Measurements from ENCODE around the gene LHB.

The LHB gene

DNA sequence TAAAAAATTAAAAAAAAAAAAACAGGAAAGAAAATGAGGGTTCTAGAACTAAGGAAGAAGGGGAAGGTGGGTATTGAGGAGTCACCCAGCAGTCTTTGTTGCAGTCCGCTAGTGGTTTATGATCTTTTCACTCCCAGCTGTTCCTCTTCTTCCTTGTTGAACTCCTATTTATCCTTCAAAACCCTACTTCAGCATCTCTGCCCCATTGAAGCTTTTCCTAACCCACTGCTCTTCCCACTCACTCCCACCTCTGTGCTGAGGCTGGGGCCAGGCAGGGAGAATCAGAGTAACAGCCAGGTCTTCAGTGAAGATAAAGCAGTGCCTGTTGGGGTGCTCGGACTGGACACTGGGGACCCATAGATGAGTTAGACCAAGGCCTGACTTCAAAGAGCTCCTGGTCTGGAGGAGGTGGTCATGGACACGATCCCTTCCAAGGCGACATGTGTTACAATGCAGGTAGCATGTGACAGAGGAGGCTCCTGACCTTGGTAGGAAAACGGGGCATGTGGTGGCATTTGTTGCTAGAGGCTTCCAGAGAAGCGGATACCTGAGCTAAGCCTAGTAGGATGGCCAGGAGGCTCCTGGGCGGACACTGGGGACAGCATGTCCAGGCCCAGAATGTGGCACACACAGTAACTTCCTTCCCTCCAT, 11.8 kb downstream of the LHB start:
- Mint-ChIP-seq H3K4me1 (ENCODE audit: low read depth) (no peaks in the 10 kb centered on the region), H3K9me3 (no peaks in the 10 kb centered on the region), H3K4me3 (no peak overlapping the region), H3K36me3 (ENCODE audit: low read depth) (peaks cover 15% of the 10 kb centered on the region), H3K27ac (no peak overlapping the region), H3K27me3 (ENCODE audit: low read depth) (no peaks in the 10 kb centered on the region)

DNA sequence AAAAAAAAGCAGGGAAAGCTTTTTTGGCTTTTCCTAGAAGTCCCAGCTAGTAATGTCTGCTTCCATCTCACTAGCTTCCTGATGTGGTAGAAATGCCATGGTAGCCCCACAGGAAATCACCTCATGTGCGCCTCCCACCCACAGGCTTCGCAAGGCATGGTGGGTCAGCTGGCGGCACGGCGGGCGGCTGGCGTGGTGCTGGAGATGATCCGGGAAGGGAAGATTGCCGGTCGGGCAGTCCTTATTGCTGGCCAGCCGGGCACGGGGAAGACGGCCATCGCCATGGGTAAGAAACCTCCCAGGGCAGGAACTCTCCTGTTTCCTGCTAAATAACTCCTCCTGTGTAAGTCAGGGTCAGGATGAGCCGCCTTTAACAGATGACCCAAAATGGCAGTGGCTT, 12.8 kb downstream of the LHB start:
- peaks cover 22% of the 10 kb centered on the region for H3K36me3 Mint-ChIP-seq (ENCODE audit: low read depth)
- no peaks in the 10 kb centered on the region for H3K27me3 Mint-ChIP-seq (ENCODE audit: low read depth)
- H3K27ac Mint-ChIP-seq, result no peak overlapping the region
- H3K4me3 Mint-ChIP-seq, result no peak overlapping the region
- H3K4me1 Mint-ChIP-seq (ENCODE audit: low read depth), result peaks cover 7% of the 10 kb centered on the region
- no peaks in the 10 kb centered on the region for H3K9me3 Mint-ChIP-seq

DNA sequence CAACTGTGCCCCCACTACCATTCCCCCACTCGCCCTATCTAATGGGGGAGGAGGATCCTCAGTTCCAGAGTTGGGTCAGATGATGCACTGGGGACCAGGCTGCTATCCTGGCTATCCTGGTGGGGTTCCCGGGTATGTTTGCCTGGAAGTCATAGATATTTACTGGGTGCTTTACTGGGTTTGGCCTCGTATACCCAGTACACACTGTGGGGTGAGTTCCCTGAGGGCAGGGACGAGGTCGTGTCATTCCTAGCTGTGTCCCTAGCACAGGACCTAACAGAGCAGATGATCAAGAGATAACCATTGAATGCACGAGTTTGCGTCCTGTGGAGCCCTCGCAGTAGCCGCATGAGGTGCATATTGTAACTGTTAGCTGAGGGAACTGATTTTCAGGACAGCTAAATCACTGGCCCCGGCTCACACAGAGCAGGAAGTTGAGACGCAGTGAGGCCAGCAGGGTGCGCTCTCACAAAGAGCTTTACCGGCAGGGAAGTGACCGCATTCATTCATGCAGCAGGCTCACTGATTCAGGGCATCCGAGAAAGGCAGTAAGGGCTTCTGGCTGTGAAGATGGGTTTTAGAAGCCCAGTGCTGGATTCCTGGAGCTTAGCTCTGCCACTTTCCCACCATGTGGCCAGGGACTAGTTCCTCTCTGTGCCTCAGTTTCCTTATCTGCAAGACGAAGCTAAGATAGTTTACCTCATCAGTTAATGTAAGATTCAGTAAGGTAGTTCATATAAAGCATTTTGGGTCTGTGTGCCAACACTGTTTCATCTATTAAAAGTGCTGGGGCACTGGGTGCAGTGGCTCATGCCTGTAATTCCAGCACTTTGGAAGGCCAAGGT, 17.2 kb downstream of the LHB start:
- Mint-ChIP-seq H3K4me1 (ENCODE audit: low read depth) (peaks cover 21% of the 10 kb centered on the region), H3K4me3 (no peak overlapping the region), H3K36me3 (ENCODE audit: low read depth) (peaks cover 19% of the 10 kb centered on the region), H3K27ac (peak overlapping the region; percentile 57), H3K27me3 (ENCODE audit: low read depth) (no peaks in the 10 kb centered on the region), H3K9me3 (no peaks in the 10 kb centered on the region)

DNA sequence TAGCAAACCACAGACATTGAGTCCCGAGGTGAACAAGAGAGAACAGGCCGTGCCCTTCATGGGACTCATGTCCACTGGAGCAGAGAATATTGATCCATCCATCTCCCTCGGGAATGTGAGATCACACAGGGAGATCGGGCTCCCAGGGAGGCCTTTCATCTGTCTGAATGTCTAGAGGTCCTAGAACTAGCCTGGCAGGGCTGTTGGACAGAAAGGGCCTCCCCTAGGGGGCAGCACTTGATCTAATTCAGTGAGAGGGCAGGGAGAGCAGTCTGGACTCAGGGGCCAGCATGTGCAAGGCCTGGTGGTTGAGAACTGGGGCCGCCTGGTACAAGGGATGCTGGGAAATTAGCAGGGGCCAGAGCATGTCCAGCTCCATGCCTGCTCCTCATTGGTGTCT, 18.9 kb downstream of the LHB start:
- Mint-ChIP-seq H3K9me3 (no peaks in the 10 kb centered on the region), H3K27me3 (ENCODE audit: low read depth) (no peaks in the 10 kb centered on the region), H3K27ac (peak overlapping the region; percentile 19), H3K36me3 (ENCODE audit: low read depth) (peaks cover 15% of the 10 kb centered on the region), H3K4me1 (ENCODE audit: low read depth) (peaks cover 27% of the 10 kb centered on the region), H3K4me3 (no peak overlapping the region)

DNA sequence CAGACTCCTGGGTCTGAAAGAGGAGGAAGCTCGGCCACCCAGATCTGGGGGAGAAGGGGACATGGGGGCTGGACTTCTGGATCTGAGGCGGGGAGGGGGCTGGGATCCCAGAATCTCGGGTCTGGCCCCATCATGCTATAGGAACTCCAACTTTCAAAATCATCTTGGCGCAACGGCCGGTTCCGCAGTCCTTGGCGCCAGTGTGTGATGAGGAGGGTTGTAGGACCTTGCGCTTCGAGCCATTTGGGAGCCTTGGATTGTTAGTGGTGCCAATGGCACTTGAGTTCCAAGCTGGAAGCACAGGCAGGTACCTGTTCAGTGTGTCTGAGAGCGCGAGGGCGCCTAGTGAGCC, 22.9 kb downstream of the LHB start:
- no peaks in the 10 kb centered on the region for H3K27me3 Mint-ChIP-seq (ENCODE audit: low read depth)
- peak overlapping the region; percentile 94 for H3K4me3 Mint-ChIP-seq
- H3K27ac Mint-ChIP-seq, result peak overlapping the region; percentile 99
- no peaks in the 10 kb centered on the region for H3K9me3 Mint-ChIP-seq
- H3K4me1 Mint-ChIP-seq (ENCODE audit: low read depth), result peaks cover 32% of the 10 kb centered on the region
- H3K36me3 Mint-ChIP-seq (ENCODE audit: low read depth), result peaks cover 13% of the 10 kb centered on the region

DNA sequence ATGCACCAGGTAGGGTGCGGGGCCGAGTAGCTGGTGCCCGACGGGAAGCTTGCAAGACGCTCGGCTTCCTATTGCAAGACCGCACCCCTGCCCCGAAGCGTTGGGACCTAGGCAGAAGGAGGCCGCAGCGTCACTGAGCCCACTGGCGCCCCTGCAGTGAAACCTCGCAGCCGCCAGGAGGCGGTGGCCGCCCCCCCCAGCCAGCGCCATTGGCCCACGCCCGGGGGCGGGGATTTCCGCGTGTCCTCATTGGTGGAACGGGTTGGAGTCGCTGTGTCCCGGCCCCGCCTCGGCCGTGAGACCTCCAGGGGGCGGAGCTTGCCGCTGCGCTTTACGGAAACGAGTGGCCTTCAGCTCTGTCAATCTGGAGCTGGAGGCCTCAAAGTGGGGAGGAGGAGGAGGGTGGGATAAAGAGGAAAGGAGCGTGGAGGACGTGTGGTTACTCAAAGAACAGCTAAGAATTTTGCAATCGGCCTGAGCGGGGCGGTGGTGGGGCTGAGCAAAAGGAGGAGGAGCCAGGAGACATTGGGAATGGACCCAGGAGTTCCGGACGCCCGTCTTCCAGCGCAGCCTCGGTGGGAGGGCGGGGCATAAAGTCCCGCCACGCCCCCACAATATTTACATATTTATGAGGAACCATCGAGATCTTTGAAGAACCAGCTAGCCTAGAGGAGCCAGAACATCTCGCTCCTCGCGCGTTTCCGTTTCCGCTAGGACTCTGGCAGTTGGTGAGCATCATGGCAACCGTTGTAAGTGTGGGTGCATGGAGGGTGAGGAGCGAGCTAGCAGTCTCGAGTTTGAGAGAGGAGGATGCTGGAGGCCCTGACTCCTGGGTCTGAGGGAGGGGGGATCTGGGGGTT, 23.5 kb downstream of the LHB start, which contains the start of the genes GYS1 and RUVBL2:
TSS of gene GYS1 (minus strand) at position 135 of the 860 bp plus-strand sequence. CDS start 197 bp downstream, outside the sequence.
TSS of gene RUVBL2 (plus strand) at position 713 of the 860 bp plus-strand sequence. CDS start at position 738, 25 bp downstream.
- Mint-ChIP-seq H3K27me3 (ENCODE audit: low read depth) (no peaks in the 10 kb centered on the region), H3K4me3 (peak within 1 kb of the TSS; percentile 94), H3K36me3 (ENCODE audit: low read depth) (peaks cover 18% of the 10 kb centered on the region), H3K4me1 (ENCODE audit: low read depth) (peaks cover 34% of the 10 kb centered on the region), H3K9me3 (no peaks in the 10 kb centered on the region), H3K27ac (peak within 1 kb of the TSS; percentile 99)

DNA sequence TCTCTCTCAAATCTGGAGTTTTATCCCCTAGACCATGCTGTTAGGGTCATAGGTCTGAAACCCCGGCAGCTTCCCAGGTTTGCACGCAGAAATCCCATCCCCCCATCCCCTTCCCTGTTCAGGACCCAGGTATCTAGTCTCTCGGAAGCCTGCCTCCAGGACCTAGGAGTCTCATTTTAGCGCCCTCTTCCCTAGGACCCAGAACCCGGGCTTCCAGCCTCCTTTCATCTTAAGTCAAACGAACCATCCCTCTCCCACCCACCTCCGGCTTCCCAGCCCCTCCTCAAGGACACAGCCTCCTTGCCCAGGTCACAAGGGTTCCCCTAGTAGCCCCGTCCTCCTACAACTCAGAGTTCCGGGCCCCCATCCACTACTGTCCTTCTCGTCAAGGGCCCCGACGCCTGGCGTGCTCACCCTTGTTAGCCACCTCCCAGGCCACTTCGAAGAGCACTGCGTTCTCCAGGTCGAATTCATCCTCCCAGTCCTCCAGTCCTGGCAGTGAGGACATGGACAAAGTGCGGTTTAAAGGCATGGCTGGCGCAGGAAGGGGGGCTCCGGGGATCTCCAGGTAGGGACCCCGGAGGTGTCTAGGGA, 24.2 kb downstream of the LHB start:
- H3K27me3 Mint-ChIP-seq (ENCODE audit: low read depth), result no peaks in the 10 kb centered on the region
- peaks cover 32% of the 10 kb centered on the region for H3K4me1 Mint-ChIP-seq (ENCODE audit: low read depth)
- no peaks in the 10 kb centered on the region for H3K9me3 Mint-ChIP-seq
- H3K4me3 Mint-ChIP-seq, result peak overlapping the region; percentile 94
- peak overlapping the region; percentile 99 for H3K27ac Mint-ChIP-seq
- peaks cover 17% of the 10 kb centered on the region for H3K36me3 Mint-ChIP-seq (ENCODE audit: low read depth)

DNA sequence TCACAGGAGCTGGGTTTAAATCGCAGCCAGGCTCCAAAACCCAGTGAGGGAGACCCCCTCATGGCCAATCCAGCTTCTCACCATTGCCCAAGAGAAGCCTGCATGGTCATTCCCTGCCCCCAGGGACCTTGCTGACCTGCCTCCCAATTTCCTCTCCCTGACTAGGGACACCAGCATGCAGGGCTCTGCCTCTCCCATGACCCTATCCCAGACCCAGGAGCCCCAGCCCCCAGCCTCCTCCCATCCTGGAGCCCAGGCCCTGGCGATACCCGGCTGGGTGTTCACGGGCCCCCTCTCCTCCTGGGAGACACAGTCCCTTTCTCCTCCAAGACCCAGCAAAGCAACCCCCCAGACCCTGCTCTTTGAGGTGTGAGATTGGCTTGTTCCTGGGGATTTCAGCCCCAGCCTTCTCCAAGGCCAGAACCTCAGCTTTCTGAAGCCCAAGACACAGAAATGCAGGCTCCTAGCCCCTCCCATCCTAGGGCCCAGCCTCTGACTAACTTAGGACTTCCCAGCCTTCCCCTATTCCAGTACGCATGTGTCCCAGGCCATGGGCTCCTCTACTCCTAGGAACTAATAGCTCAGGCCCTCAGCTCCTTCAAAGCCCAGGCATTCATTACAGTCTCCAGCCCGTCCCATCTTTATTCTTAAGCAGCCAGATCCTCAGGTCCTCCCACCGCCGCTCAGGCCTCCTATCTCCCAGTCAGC, 24.9 kb downstream of the LHB start:
- Mint-ChIP-seq H3K36me3 (ENCODE audit: low read depth) (peaks cover 19% of the 10 kb centered on the region), H3K4me1 (ENCODE audit: low read depth) (peaks cover 34% of the 10 kb centered on the region)

DNA sequence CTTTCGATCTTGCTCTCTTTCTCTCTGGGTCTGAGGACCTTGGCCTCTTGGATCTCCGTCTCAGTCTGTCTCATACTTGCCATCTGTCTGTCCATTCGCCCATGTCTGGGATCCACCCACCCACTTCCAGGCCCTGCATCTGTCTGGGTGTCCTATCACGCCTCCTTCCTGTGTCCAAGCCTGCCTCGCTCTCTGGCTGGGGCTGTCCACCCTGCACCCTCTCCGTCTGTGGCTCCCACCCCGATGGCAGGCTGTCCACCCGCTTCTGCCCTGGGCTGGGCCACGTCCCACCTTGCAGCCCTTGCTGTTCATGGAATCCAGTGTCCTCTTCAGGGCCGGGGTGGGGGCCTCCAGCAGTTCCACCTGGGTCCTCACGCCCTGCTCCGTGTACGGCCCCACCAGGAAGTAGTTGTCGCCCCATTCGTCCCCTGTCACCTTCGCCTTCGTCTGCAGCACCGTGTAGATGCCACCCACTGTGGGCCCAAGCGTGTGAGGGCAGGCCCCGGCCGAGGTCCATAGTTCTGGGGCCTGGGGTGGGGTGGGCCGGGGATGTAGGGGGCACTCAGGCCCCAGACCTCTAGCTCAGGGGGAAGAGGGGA, 25.8 kb downstream of the LHB start:
- Mint-ChIP-seq H3K27me3 (ENCODE audit: low read depth) (no peaks in the 10 kb centered on the region), H3K4me3 (peak overlapping the region; percentile 45), H3K4me1 (ENCODE audit: low read depth) (peaks cover 33% of the 10 kb centered on the region), H3K27ac (peak overlapping the region; percentile 13), H3K9me3 (no peaks in the 10 kb centered on the region), H3K36me3 (ENCODE audit: low read depth) (peaks cover 19% of the 10 kb centered on the region)

More for the DNA sequence above, 24.9 kb downstream of the LHB start:
- H3K27me3 Mint-ChIP-seq (ENCODE audit: low read depth), result no peaks in the 10 kb centered on the region
- peak overlapping the region; percentile 99 for H3K27ac Mint-ChIP-seq
- no peaks in the 10 kb centered on the region for H3K9me3 Mint-ChIP-seq
- H3K4me3 Mint-ChIP-seq, result peak overlapping the region; percentile 94

DNA sequence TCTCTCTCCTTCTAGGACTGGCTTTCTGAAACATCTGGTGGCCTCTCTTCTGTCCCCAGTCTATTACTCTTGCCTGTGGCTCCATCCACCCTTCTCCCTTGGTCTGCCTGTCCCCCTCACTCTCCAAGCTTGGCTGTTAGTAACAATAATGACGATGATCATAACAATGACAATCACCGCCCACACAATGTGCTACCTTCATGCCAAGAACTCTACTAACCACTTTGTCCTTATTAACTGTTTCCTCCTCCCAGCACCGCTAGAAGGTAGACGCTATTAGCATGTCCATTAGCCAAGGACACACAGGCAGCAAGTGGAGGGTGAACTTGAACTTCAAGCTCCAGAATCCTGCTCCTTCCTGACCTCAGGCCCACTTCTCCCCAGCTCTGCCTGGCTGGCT, 26.5 kb downstream of the LHB start:
- Mint-ChIP-seq H3K4me3 (no peak overlapping the region), H3K36me3 (ENCODE audit: low read depth) (peaks cover 19% of the 10 kb centered on the region), H3K27me3 (ENCODE audit: low read depth) (no peaks in the 10 kb centered on the region), H3K9me3 (no peaks in the 10 kb centered on the region), H3K4me1 (ENCODE audit: low read depth) (peaks cover 33% of the 10 kb centered on the region), H3K27ac (peak overlapping the region; percentile 2)

DNA sequence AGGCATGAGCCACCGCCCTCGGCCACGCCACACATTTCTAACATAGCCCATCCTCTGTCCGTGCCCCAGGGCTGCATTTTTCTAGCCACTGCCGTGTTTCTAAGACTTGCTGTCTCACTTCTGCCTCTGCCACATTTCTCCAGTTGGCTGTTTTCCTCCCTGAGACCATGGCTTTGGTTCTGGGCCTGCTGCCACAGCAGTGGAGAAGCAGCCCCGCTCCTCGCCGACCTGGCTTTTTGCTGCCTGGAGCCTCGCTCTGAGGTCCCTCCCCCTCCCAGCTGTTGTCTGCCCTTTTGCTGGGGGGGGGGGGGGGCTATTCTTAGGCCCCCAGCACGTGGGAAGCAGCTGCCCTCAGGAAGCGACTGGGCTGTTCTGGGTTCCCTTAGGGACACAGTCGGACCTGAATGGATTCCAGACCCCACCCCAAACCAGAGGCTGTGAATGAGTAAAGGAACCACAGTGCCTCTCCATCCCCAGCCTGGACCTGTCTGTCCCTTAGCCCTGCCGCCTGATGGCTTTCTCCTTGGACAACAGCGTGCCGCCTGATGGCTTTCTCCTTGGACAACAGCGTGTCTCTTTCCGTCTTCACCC, 27.1 kb downstream of the LHB start:
- Mint-ChIP-seq H3K27me3 (ENCODE audit: low read depth) (no peaks in the 10 kb centered on the region), H3K4me3 (no peak overlapping the region), H3K4me1 (ENCODE audit: low read depth) (peaks cover 27% of the 10 kb centered on the region), H3K36me3 (ENCODE audit: low read depth) (peaks cover 22% of the 10 kb centered on the region), H3K9me3 (no peaks in the 10 kb centered on the region), H3K27ac (peak overlapping the region; percentile 2)

DNA sequence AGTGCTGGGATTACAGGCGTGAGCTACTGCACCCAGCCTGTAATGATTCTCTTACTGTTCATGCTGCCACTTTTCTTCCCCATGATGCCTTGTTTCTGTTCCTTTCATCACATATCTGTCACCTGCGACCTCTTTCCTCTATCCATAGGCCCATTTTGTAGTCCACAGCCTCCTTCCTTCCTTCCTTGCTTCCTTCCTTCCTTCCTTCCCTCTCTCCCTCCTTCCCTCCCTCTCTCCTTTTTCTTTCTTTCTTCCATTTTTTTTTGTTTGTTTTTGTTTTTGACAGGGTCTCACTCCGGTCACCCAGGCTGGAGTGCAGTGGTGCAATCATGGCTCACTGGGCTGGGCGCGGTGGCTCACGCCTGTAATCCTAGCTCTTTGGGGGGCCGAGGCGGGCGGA, 28.0 kb downstream of the LHB start:
- Mint-ChIP-seq H3K27ac (no peak overlapping the region), H3K27me3 (ENCODE audit: low read depth) (no peaks in the 10 kb centered on the region), H3K4me3 (no peak overlapping the region), H3K9me3 (no peaks in the 10 kb centered on the region), H3K36me3 (ENCODE audit: low read depth) (peaks cover 21% of the 10 kb centered on the region), H3K4me1 (ENCODE audit: low read depth) (peaks cover 22% of the 10 kb centered on the region)

DNA sequence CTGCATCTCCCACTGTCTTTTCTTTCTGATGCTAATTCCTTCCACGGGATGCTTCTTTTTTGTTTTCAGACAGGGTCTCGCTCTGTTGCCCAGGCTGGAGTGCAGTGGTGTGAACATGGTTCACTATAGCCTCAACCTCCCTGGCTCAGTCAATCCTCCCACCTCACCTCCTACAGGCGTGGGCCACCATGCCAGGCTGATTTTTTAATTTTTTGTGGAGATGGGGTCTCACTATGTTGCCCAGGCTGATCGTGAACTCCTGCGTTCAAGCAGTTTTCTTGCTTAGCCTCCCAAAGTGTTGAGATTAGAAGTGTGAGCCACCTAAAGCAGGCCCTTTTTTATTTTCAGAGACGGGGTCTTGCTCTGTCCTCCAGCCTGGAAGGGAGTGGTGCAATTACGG, 28.6 kb downstream of the LHB start:
- Mint-ChIP-seq H3K36me3 (ENCODE audit: low read depth) (peaks cover 21% of the 10 kb centered on the region), H3K4me3 (no peak overlapping the region), H3K27ac (peak overlapping the region; percentile 10), H3K27me3 (ENCODE audit: low read depth) (no peaks in the 10 kb centered on the region), H3K4me1 (ENCODE audit: low read depth) (peaks cover 20% of the 10 kb centered on the region), H3K9me3 (no peaks in the 10 kb centered on the region)
